Naive thymus-derived CD4-positive, alpha-beta T cell (primary cell): ENCODE data around the gene CCR2. TPM values are rescaled to one million over a fixed set of nuclear protein-coding genes. Genes with fewer than 3 reads are reported as not detected.

Experiments
- ATAC-seq: fragments of 150-1000 bp; cut with Tn5 transposase; 2 replicates; pipeline ENCODE4 v1.10.0; 2021; ENCODE audit warnings: mild to moderate bottlenecking, moderate library complexity
- CTCF ChIA-PET: fragments of 350-600 bp; sonication (Branson Sonifier 250); formaldehyde crosslinking; loops from one replicate; lab custom pipeline; 2021; ENCODE audit warnings: antibody characterized with exemption; lab: Charles Lee
- POLR2A ChIA-PET: fragments of 350-600 bp; sonication (Branson Sonifier 250); formaldehyde crosslinking; loops from one replicate; lab custom pipeline; 2021; ENCODE audit warnings: antibody characterized with exemption, inconsistent platforms; lab: Charles Lee
- DNase-seq, 9 donors: peaks; one replicate each; pipeline versions ENCODE4 v3.0.0 to v3.0.0-alpha.2; 2020 to 2022; ENCODE audit warnings: mixed read lengths in 1 of 9
- H3K27ac ChIP-seq: one replicate; pipeline ENCODE4 v1.7.0; 2013; ENCODE audit warnings: mild to moderate bottlenecking, low read depth, low read length, moderate library complexity
- H3K27me3 ChIP-seq, 2 donors: one replicate each; pipeline ENCODE4 v1.7.0; 2013; ENCODE audit warnings: low read length in 2 of 2, mild to moderate bottlenecking in 2 of 2, moderate library complexity in 2 of 2; ENCODE audit not compliant: control insufficient read depth in 2 of 2, insufficient read depth in 2 of 2
- H3K36me3 ChIP-seq, 3 experiments: 1 replicate in 2 of 3; 2 replicates in 1 of 3; pipeline ENCODE4 v1.7.0; 2013; ENCODE audit warnings: low read length in 3 of 3, mild to moderate bottlenecking in 3 of 3, moderate library complexity in 1 of 3; ENCODE audit not compliant: insufficient read depth in 3 of 3, control insufficient read depth in 2 of 3
- H3K4me1 ChIP-seq, 2 donors: one replicate each; pipeline ENCODE4 v1.7.0; 2013; ENCODE audit warnings: low read length in 2 of 2, mild to moderate bottlenecking in 2 of 2, moderate library complexity in 1 of 2; ENCODE audit not compliant: control insufficient read depth in 2 of 2, insufficient read depth in 2 of 2
- H3K4me3 ChIP-seq: 2 replicates; pipeline ENCODE4 v1.7.0; 2013; ENCODE audit warnings: mild to moderate bottlenecking, low read length
- H3K9me3 ChIP-seq, 3 experiments: 1 replicate in 2 of 3; 2 replicates in 1 of 3; pipeline ENCODE4 v1.7.0; 2013; ENCODE audit warnings: low read length in 3 of 3; ENCODE audit not compliant: control insufficient read depth in 2 of 3
- H3K27ac Mint-ChIP-seq, 9 donors: one replicate each; pipeline ENCODE4 v1.8.0; 2020 to 2022; ENCODE audit warnings: mixed read lengths in 9 of 9, mild to moderate bottlenecking in 8 of 9, moderate library complexity in 5 of 9, inconsistent platforms in 2 of 9
- H3K27me3 Mint-ChIP-seq, 5 donors: one replicate each; pipeline ENCODE4 v1.8.0; 2021 to 2022; ENCODE audit warnings: mixed read lengths in 5 of 5, mild to moderate bottlenecking in 1 of 5
- H3K36me3 Mint-ChIP-seq, 5 donors: one replicate each; pipeline ENCODE4 v1.8.0; 2020 to 2022; ENCODE audit warnings: mixed read lengths in 5 of 5, mild to moderate bottlenecking in 3 of 5, inconsistent platforms in 1 of 5
- H3K4me1 Mint-ChIP-seq, 7 donors: one replicate each; pipeline ENCODE4 v1.8.0; 2020 to 2022; ENCODE audit warnings: mixed read lengths in 7 of 7, mild to moderate bottlenecking in 3 of 7, inconsistent platforms in 1 of 7
- H3K4me3 Mint-ChIP-seq, 10 donors: one replicate each; pipeline ENCODE4 v1.8.0; 2020 to 2022; ENCODE audit warnings: mild to moderate bottlenecking in 10 of 10, mixed read lengths in 10 of 10, moderate library complexity in 6 of 10, inconsistent platforms in 2 of 10
- H3K9me3 Mint-ChIP-seq, 11 donors: one replicate each; pipeline ENCODE4 v1.8.0; 2020 to 2022; ENCODE audit warnings: mixed read lengths in 11 of 11, mild to moderate bottlenecking in 4 of 11, inconsistent platforms in 1 of 11, moderate library complexity in 1 of 11
- intact Hi-C, 2 donors: fragments of 100-400 bp; cut with micrococcal nuclease; formaldehyde crosslinking; loops; one replicate each; pipeline ENCODE4 v1.15.1; 2023
- polyA plus RNA-seq, 2 donors: library from polyadenylated mRNA; unstranded; fragments of 300-500 nt; fragmentation: Illumina TruSeq; gene quantifications; one replicate each; pipeline ENCODE4 v1.2.3, GENCODE V29; 2021
- total RNA-seq, 6 experiments: library from RNA in 5 of 6; stranded (reverse) in 5 of 6; gene quantifications; 1 replicate in 5 of 6; 2 replicates in 1 of 6; pipeline ENCODE4 v1.2.3 and lab custom pipeline; 2021 to 2026

CCR2 gene
- total and polyA plus RNA-seq, 7 experiments from 2014 or later: 0.13 to 34.9 (median 1.4) TPM; not detected in 1

DNA sequence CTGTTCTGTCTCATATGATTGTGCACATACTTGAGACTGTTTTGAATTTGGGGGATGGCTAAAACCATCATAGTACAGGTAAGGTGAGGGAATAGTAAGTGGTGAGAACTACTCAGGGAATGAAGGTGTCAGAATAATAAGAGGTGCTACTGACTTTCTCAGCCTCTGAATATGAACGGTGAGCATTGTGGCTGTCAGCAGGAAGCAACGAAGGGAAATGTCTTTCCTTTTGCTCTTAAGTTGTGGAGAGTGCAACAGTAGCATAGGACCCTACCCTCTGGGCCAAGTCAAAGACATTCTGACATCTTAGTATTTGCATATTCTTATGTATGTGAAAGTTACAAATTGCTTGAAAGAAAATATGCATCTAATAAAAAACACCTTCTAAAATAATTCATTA, 21.9 kb downstream of the CCR2 start:
- H3K4me1 Mint-ChIP-seq: peaks cover 20 to 54% (median 35%) of the 10 kb centered on the region in 7 donors
- peaks cover 3 to 45% of the 10 kb centered on the region in 2 donors for H3K4me1 ChIP-seq
- CTCF ChIA-PET: interaction anchor here (0.6 to 1.3 kb wide), 2 partner anchors 99 to 137 kb away, joined by 3 to 5 read pairs; no protein-coding TSS in a partner anchor

GRCh38 chr3:46378426-46378942, 24.6 kb downstream of the CCR2 start:
- H3K9me3 Mint-ChIP-seq: no peaks in the 10 kb centered on the region
- H3K4me1 Mint-ChIP-seq: peaks cover 23 to 48% (median 43%) of the 10 kb centered on the region in 7 donors
- Histone ChIP-seq H3K4me3 (no peak overlapping the region), H3K4me1 (peaks cover 3 to 40% of the 10 kb centered on the region in 2 donors), H3K36me3 (no peaks in the 10 kb centered on the region), H3K27ac (no peak overlapping the region), H3K27me3 (no peaks in the 10 kb centered on the region), H3K9me3 (no peaks in the 10 kb centered on the region)
- DNase-seq (peak; percentile 24 to 67 (median 46)), ATAC-seq (peak; percentile 68)
- peak overlapping the region in 1 of 10 donors; percentile 8 for H3K4me3 Mint-ChIP-seq
- ChIA-PET CTCF (interaction anchor here (0.5 to 3.0 kb wide), 14 partner anchors 8 to 616 kb away, joined by 3 to 29 read pairs (median 3); partner anchors contain the start of gene CCR5), POLR2A (interaction anchor here (0.6 to 1.2 kb wide), 2 partner anchors 66 to 102 kb away, joined by 3 to 9 read pairs; no protein-coding TSS in a partner anchor)
- intact Hi-C loops: loop anchor here (1.0 to 10.0 kb wide), 7 partner anchors 102 to 694 kb away; partner anchors contain the start of gene SACM1L (in 1 of the 2)
- H3K27me3 Mint-ChIP-seq: peaks cover 0 to 24% (median 0%) of the 10 kb centered on the region in 5 donors
- peaks cover 0 to 10% (median 0%) of the 10 kb centered on the region in 5 donors for H3K36me3 Mint-ChIP-seq
- H3K27ac Mint-ChIP-seq: peak overlapping the region in 2 of 9 donors; percentile 0 to 4

More for the DNA sequence above, 21.9 kb downstream of the CCR2 start:
- Mint-ChIP-seq H3K27ac (peak overlapping the region in 2 of 9 donors; percentile 22 to 54), H3K4me3 (peak overlapping the region in 4 of 10 donors; percentile 10 to 67 (median 28)), H3K9me3 (no peaks in the 10 kb centered on the region), H3K27me3 (peaks cover 0 to 31% (median 0%) of the 10 kb centered on the region in 5 donors), H3K36me3 (peaks cover 0 to 17% (median 0%) of the 10 kb centered on the region in 5 donors)
- POLR2A ChIA-PET: interaction anchor here (0.7 kb wide), 1 partner anchor 534 kb away, joined by 3 read pairs; the partner anchor contains the start of gene LZTFL1
- intact Hi-C loops: loop anchor here (5.0 to 10.0 kb wide), 2 partner anchors 614 to 691 kb away; partner anchors contain the start of gene SACM1L (in 1 of the 2)
- H3K36me3 ChIP-seq: no peaks in the 10 kb centered on the region
- DNase-seq (no peak), ATAC-seq (no peak)
- H3K4me3 ChIP-seq: no peak overlapping the region
- H3K27ac ChIP-seq: no peak overlapping the region
- no peaks in the 10 kb centered on the region for H3K9me3 ChIP-seq
- no peaks in the 10 kb centered on the region for H3K27me3 ChIP-seq

GRCh38 chr3:46380471-46381221, 26.7 kb downstream of the CCR2 start:
- peaks cover 28 to 47% (median 35%) of the 10 kb centered on the region in 7 donors for H3K4me1 Mint-ChIP-seq
- POLR2A ChIA-PET: no interaction called here

GRCh38 chr3:46381625-46382024, 27.7 kb downstream of the CCR2 start:
- H3K4me1 Mint-ChIP-seq: peaks cover 26 to 48% (median 31%) of the 10 kb centered on the region in 7 donors
- ChIA-PET CTCF (interaction anchor here (0.6 to 1.3 kb wide), 2 partner anchors 106 to 374 kb away, joined by 3 to 7 read pairs; no protein-coding TSS in a partner anchor), POLR2A (no interaction called here)
- H3K27me3 ChIP-seq: no peaks in the 10 kb centered on the region
- H3K36me3 ChIP-seq: no peaks in the 10 kb centered on the region
- intact Hi-C loops: loop anchor here in 1 of 2 donors (10.0 kb wide), 1 partner anchor 63 kb away; no protein-coding TSS in a partner anchor
- peaks cover 0 to 21% (median 4%) of the 10 kb centered on the region in 5 donors for H3K27me3 Mint-ChIP-seq
- ATAC-seq: no peak
- no peak overlapping the region for H3K4me3 ChIP-seq
- peaks cover 0 to 22% of the 10 kb centered on the region in 2 donors for H3K4me1 ChIP-seq
- H3K27ac Mint-ChIP-seq: no peak overlapping the region
- peaks cover 0 to 9% (median 0%) of the 10 kb centered on the region in 5 donors for H3K36me3 Mint-ChIP-seq
- peaks cover 0 to 4% (median 0%) of the 10 kb centered on the region in 11 donors for H3K9me3 Mint-ChIP-seq
- no peak overlapping the region for H3K27ac ChIP-seq
- H3K9me3 ChIP-seq: no peaks in the 10 kb centered on the region
- H3K4me3 Mint-ChIP-seq: no peak overlapping the region
- DNase-seq: no peak

More at GRCh38 chr3:46380471-46381221, 26.7 kb downstream of the CCR2 start:
- DNase-seq: no peak
- H3K27me3 Mint-ChIP-seq: peaks cover 0 to 18% (median 4%) of the 10 kb centered on the region in 5 donors
- H3K27ac ChIP-seq: no peak overlapping the region
- H3K4me3 Mint-ChIP-seq: peak overlapping the region in 5 of 10 donors; percentile 36 to 76 (median 56)
- no peaks in the 10 kb centered on the region for H3K36me3 ChIP-seq
- no peaks in the 10 kb centered on the region for H3K27me3 ChIP-seq
- CTCF ChIA-PET: interaction anchor here (0.9 kb wide), 1 partner anchor 105 kb away, joined by 3 read pairs; no protein-coding TSS in a partner anchor
- H3K9me3 Mint-ChIP-seq: peaks cover 0 to 4% (median 0%) of the 10 kb centered on the region in 11 donors
- intact Hi-C loops: loop anchor here in 1 of 2 donors (10.0 kb wide), 1 partner anchor 64 kb away; no protein-coding TSS in a partner anchor
- no peaks in the 10 kb centered on the region for H3K9me3 ChIP-seq
- no peak overlapping the region for H3K4me3 ChIP-seq
- peaks cover 0 to 5% (median 0%) of the 10 kb centered on the region in 5 donors for H3K36me3 Mint-ChIP-seq
- peak overlapping the region in 6 of 9 donors; percentile 6 to 84 (median 27) for H3K27ac Mint-ChIP-seq
- peaks cover 2 to 27% of the 10 kb centered on the region in 2 donors for H3K4me1 ChIP-seq
- ATAC-seq: no peak

- intact Hi-C loops: loop anchor here in 1 of 2 donors (10.0 kb wide), 1 partner anchor 61 kb away; no protein-coding TSS in a partner anchor
- Mint-ChIP-seq H3K27ac (peak overlapping the region in 1 of 9 donors; percentile 29), H3K4me3 (peak overlapping the region in 1 of 10 donors; percentile 4), H3K9me3 (peaks cover 0 to 4% (median 0%) of the 10 kb centered on the region in 11 donors), H3K4me1 (peaks cover 23 to 42% (median 30%) of the 10 kb centered on the region in 7 donors), H3K27me3 (peaks cover 0 to 13% (median 4%) of the 10 kb centered on the region in 5 donors), H3K36me3 (peaks cover 0 to 8% (median 0%) of the 10 kb centered on the region in 5 donors)
- H3K27me3 ChIP-seq: no peaks in the 10 kb centered on the region
- no peak overlapping the region for H3K4me3 ChIP-seq
- ATAC-seq: no peak
- H3K36me3 ChIP-seq: peaks cover 0 to 2% (median 0%) of the 10 kb centered on the region in 3 experiments
- no peak overlapping the region for H3K27ac ChIP-seq
- ChIA-PET CTCF (interaction anchor here (0.8 to 2.0 kb wide), 5 partner anchors 12 to 304 kb away, joined by 3 to 7 read pairs (median 3); no protein-coding TSS in a partner anchor), POLR2A (no interaction called here)
- H3K9me3 ChIP-seq: no peaks in the 10 kb centered on the region
- peaks cover 0 to 16% of the 10 kb centered on the region in 2 donors for H3K4me1 ChIP-seq
- no peak for DNase-seq
Observed at GRCh38 chr3:46383211-46383950, 29.5 kb downstream of the CCR2 start.
